ACHN (cell line): Measurements from ENCODE around the gene PLD5.

Experiments
- DNase-seq: peaks from one replicate; pipeline ENCODE4 v3.0.0-alpha.2; 2015
- in situ Hi-C: cut with HindIII; loops from 2 replicates; pipeline ENCODE4 v1.10.0; 2017; ENCODE audit warnings: low sequenced_read_pairs, low pct_ligation_motif_present, low pct_unique_long_range_greater_than_20kb

PLD5 gene

GRCh38 chr1:242057745-242058115 is 466.8 kb downstream of the PLD5 start:
- in situ Hi-C loops = no loop called here

GRCh38 chr1:242056988-242057744 is 467.3 kb downstream of the PLD5 start:
- DNase-seq = no peak
- in situ Hi-C loops = no loop called here

More at GRCh38 chr1:242057745-242058115, 466.8 kb downstream of the PLD5 start:
- DNase-seq = no peak

DNA sequence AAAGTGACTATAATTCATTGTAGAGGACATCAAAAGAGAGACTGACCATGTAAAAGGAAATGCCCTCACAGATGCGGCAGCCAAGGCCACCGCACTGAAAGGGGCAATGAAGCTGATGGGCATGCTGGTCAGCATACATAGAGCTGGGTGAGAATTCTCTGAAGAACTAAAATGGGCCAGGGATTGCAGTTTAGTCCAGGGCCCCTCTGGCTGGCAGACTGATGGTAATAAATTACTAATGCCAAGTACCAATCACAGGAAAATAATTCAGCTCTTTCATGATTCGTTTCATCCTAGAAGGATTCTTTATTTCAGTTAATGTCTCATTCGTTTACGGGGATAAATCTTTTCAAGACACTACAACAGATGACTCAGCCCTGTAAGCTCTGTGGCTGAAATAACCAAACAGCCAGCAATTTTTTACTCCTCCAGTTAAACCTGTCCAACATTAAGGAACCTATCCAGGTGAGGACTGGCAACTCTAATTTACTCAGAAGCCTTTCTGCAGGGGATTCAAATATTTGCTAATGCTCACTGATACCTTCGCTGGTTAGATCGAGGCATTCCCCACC is 468.7 kb downstream of the PLD5 start:
- in situ Hi-C loops = no loop called here
- DNase-seq = no peak

DNA sequence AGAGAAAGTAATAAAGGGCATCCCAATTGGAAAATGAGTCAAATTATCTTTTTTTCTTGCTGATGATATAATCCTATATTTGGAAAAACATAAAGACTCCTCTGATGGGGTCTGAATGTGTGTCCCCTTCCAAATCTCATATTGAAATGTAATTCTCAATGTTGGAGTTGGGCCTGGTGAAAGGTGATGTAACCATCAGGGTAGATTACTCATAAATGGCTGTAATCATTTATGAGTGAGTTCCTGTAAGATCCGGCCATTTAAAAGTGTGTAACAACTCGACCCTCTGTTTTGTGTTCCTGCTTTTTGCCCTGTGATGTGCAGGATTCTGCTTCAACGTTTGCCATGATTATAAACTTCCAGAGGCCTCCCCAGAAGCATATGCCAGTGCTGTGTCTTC is 481.3 kb downstream of the PLD5 start:
- in situ Hi-C loops = no loop called here
- DNase-seq = no peak

DNA sequence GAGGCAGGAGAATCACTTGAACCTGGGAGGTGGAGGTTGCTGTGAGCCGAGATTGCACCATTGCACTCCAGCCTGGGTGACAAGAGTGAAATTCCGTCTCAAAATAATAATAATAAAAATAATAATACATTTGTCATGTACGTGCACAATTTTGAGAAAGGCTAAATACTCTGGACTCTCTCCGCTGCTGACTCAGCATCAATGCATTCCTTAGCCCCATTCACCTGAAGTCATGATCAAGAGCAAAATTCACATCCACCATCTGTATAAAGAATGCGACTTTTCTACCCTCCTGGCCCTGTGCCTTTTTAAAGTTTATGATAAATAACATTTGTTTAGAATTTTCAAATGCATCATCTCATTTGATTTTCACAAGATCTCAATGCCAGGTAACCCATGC is 490.1 kb downstream of the PLD5 start:
- in situ Hi-C loops = no loop called here
- no peak for DNase-seq

GRCh38 chr1:242033447-242033846 is 491.1 kb downstream of the PLD5 start:
- DNase-seq = no peak
- in situ Hi-C loops = no loop called here
